Thoracic aorta (tissue), 2 donors: ENCODE measurements around the gene RAB3GAP2. TPM values are rescaled to one million over a fixed set of nuclear protein-coding genes. Genes with fewer than 3 reads are reported as not detected.

ENCODE experiments used
- ATAC-seq: fragments of 150-250 bp; one replicate; pipeline ENCODE4 v1.8.0; 2017; ENCODE audit warnings: low read depth; ENCODE audit not compliant: insufficient number of reproducible peaks, low FRiP score
- DNase-seq: peaks from one replicate; pipeline ENCODE4 v3.0.0-alpha.2; 2020; ENCODE audit warnings: low spot score
- H3K27ac ChIP-seq, 2 donors: fragments of 200-600 bp; sonication (generic); 1 replicate in 1 of 2; 2 replicates in 1 of 2; pipeline ENCODE4 v1.5.1; 2016; ENCODE audit warnings: mild to moderate bottlenecking in 2 of 2, moderate library complexity in 2 of 2
- H3K27me3 ChIP-seq: fragments of 200-600 bp; sonication (generic); replicated peaks from 2 replicates; pipeline ENCODE4 v1.6.0; 2016; ENCODE audit warnings: mild to moderate bottlenecking; ENCODE audit not compliant: insufficient read depth
- H3K36me3 ChIP-seq: fragments of 200-600 bp; sonication (generic); one replicate; pipeline ENCODE4 v1.5.1; 2016
- H3K4me1 ChIP-seq, 2 donors: fragments of 200-600 bp; sonication (generic); 1 replicate in 1 of 2; 2 replicates in 1 of 2; pipeline versions ENCODE4 v1.5.1 to v1.6.0; 2016; ENCODE audit warnings: low read depth in 2 of 2, mild to moderate bottlenecking in 1 of 2; ENCODE audit not compliant: control insufficient read depth in 1 of 2
- H3K4me3 ChIP-seq: fragments of 200-600 bp; sonication (generic); 2 replicates; pipeline ENCODE4 v1.5.1; 2016; ENCODE audit warnings: mild to moderate bottlenecking
- H3K9me3 ChIP-seq: fragments of 200-600 bp; sonication (generic); 2 replicates; pipeline ENCODE4 v1.5.1; 2016
- CTCF ChIP-seq: fragments of 200-600 bp; sonication (generic); IDR thresholded peaks from one replicate; pipeline ENCODE4 v1.5.1; 2019; ENCODE audit warnings: antibody characterized with exemption
- total RNA-seq, 2 donors: library from RNA; depleted of rRNA; stranded (reverse); fragments of >200 nt; gene quantifications; one replicate each; pipeline versions ENCODE4 v1.1.0 to v1.2.3, GENCODE V29; 2016

Gene RAB3GAP2
- total RNA-seq, 2 donors from 2014 or later = 22.5 to 37.9 TPM

GRCh38 chr1:220287129-220287528 lies 14.9 kb upstream of the RAB3GAP2 start:
- no peaks in the 10 kb centered on the region for H3K36me3 ChIP-seq
- ATAC-seq (no peak), DNase-seq (no peak)
- H3K27me3 ChIP-seq = no peaks in the 10 kb centered on the region
- H3K27ac ChIP-seq = no peak overlapping the region
- no peak overlapping the region for H3K4me3 ChIP-seq
- no peaks in the 10 kb centered on the region for H3K4me1 ChIP-seq
- H3K9me3 ChIP-seq = no peaks in the 10 kb centered on the region
- no peak for TF ChIP-seq CTCF

GRCh38 chr1:220283625-220284024 lies 11.4 kb upstream of the RAB3GAP2 start:
- H3K4me1 ChIP-seq = no peaks in the 10 kb centered on the region
- ATAC-seq (no peak), DNase-seq (no peak)
- no peak for TF ChIP-seq CTCF
- H3K36me3 ChIP-seq = no peaks in the 10 kb centered on the region
- H3K9me3 ChIP-seq = no peaks in the 10 kb centered on the region
- no peak overlapping the region for H3K4me3 ChIP-seq
- no peak overlapping the region for H3K27ac ChIP-seq
- H3K27me3 ChIP-seq = no peaks in the 10 kb centered on the region

GRCh38 chr1:220281159-220281574 lies 8.9 kb upstream of the RAB3GAP2 start:
- Histone ChIP-seq H3K27ac (no peak overlapping the region), H3K4me1 (no peaks in the 10 kb centered on the region), H3K4me3 (no peak overlapping the region), H3K27me3 (no peaks in the 10 kb centered on the region), H3K9me3 (no peaks in the 10 kb centered on the region), H3K36me3 (no peaks in the 10 kb centered on the region)
- no peak for TF ChIP-seq CTCF
- no peak for ATAC-seq
- DNase-seq = no peak

- ATAC-seq = no peak
- Histone ChIP-seq H3K36me3 (no peaks in the 10 kb centered on the region), H3K9me3 (no peaks in the 10 kb centered on the region), H3K4me3 (no peak overlapping the region), H3K27me3 (no peaks in the 10 kb centered on the region), H3K27ac (no peak overlapping the region), H3K4me1 (no peaks in the 10 kb centered on the region)
- TF ChIP-seq CTCF = no peak
- no peak for DNase-seq
Measured at GRCh38 chr1:220280249-220280648, 8.0 kb upstream of the RAB3GAP2 start.

- Histone ChIP-seq H3K4me3 (no peak overlapping the region), H3K36me3 (no peaks in the 10 kb centered on the region), H3K27ac (no peak overlapping the region), H3K4me1 (no peaks in the 10 kb centered on the region), H3K27me3 (no peaks in the 10 kb centered on the region), H3K9me3 (no peaks in the 10 kb centered on the region)
- no peak for DNase-seq
- no peak for ATAC-seq
- TF ChIP-seq CTCF = no peak
Measured at GRCh38 chr1:220278991-220279390, 6.7 kb upstream of the RAB3GAP2 start.
